Astrocyte of the spinal cord (primary cell): ENCODE measurements around the gene SYTL5.

Source experiments
- DNase-seq: peaks from one replicate; pipeline ENCODE4 v3.0.0; 2011; ENCODE audit warnings: low read depth, low spot score
- H3K4me3 ChIP-seq: 2 replicates; pipeline ENCODE4 v1.5.1; 2011; ENCODE audit warnings: low read depth, mild to moderate bottlenecking, low read length, moderate library complexity
- in situ Hi-C: cut with HindIII; loops from 2 replicates; pipeline ENCODE4 v1.10.0; 2017; ENCODE audit warnings: low sequenced_read_pairs
- TF ChIP-seq, protein P1 (sequence below): IDR thresholded peaks from 2 replicates; pipeline ENCODE4 v1.5.1; 2012; ENCODE audit warnings: low read depth, mild to moderate bottlenecking, low read length, inconsistent platforms

The SYTL5 gene

DNA sequence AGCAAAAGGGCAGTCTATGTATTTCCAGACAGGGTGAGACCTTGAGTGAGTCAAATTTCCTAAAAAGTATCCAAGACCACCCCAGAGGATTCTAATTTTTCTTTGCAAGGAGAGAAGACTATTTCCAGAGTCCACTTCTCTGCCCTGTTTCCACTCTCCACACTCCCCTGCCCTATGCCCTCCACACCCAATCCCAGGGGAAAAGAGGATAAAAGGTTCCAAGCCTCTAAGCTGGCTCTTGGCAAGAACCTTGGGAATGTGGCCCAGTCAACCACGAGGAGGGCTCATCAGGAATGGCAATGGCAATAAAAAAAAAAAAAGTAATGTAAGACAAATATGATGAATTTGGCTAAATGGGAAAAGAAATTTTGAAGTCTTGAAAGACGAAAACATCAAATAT is 148.5 kb downstream of the SYTL5 start:
- TF ChIP-seq, protein P1, sequence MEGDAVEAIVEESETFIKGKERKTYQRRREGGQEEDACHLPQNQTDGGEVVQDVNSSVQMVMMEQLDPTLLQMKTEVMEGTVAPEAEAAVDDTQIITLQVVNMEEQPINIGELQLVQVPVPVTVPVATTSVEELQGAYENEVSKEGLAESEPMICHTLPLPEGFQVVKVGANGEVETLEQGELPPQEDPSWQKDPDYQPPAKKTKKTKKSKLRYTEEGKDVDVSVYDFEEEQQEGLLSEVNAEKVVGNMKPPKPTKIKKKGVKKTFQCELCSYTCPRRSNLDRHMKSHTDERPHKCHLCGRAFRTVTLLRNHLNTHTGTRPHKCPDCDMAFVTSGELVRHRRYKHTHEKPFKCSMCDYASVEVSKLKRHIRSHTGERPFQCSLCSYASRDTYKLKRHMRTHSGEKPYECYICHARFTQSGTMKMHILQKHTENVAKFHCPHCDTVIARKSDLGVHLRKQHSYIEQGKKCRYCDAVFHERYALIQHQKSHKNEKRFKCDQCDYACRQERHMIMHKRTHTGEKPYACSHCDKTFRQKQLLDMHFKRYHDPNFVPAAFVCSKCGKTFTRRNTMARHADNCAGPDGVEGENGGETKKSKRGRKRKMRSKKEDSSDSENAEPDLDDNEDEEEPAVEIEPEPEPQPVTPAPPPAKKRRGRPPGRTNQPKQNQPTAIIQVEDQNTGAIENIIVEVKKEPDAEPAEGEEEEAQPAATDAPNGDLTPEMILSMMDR = no peak
- no peak overlapping the region for H3K4me3 ChIP-seq
- in situ Hi-C loops = no loop called here
- DNase-seq = no peak

DNA sequence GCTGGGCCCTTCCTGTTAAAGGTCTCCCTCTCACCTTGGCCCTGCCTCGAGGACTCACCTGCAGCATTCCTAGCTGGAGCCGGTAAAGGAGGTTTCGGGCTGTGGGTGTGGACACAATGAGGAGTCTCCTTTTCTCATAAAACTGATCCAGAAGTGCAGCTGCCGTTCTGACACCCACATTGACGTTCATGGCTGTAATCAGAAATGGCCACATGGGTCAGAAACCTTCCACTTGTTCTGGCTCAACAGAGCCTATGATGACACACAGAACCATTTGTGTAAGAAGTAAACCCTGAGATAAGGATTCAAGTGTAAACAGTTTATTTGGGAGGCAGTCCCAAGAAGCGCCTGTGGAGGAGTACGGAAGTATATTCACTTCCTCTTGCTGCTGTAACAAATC is 150.5 kb downstream of the SYTL5 start:
- DNase-seq = no peak
- TF ChIP-seq, protein P1 = no peak
- in situ Hi-C loops = no loop called here
- H3K4me3 ChIP-seq = no peak overlapping the region

DNA sequence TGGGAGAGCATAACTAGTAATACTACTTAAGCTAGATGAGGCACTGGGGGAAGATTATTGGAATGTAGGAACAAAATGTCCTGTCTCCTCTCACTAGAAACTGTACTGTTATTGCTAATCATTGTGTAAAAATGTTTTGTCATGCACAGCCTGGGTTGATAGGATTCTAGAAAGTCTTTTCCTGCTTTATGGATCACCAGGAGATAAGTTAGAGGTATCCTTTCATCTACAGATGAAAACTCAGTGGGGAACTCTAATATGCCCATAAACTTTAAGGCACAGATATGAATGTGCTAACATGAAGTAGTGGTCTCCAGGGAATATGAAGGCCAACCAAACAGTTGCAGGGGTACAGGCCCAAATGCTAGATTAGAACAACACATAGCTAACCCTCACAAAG is 156.8 kb downstream of the SYTL5 start:
- no peak overlapping the region for H3K4me3 ChIP-seq
- DNase-seq = no peak
- in situ Hi-C loops = no loop called here
- TF ChIP-seq, protein P1 = no peak

DNA sequence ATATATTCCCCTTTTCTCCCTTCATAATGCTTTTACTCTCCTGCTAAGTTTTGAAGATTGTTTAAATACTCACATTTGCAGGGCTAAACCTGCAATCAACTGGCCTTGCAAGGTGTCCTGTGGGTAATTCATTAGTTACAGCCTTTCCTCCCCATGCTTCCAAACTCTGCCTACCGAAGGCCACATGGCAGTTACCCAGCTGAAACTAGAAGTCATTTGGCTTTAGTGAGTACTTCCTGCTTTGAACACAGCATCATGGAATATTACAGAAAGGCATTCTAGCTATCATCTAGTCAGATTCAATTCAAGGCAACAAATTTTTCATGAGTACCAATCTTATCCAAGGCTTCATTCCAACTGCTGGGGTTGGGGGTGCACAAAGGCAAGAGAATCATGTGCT is 158.7 kb downstream of the SYTL5 start:
- no peak overlapping the region for H3K4me3 ChIP-seq
- in situ Hi-C loops = no loop called here
- no peak for DNase-seq
- TF ChIP-seq, protein P1 = no peak

DNA sequence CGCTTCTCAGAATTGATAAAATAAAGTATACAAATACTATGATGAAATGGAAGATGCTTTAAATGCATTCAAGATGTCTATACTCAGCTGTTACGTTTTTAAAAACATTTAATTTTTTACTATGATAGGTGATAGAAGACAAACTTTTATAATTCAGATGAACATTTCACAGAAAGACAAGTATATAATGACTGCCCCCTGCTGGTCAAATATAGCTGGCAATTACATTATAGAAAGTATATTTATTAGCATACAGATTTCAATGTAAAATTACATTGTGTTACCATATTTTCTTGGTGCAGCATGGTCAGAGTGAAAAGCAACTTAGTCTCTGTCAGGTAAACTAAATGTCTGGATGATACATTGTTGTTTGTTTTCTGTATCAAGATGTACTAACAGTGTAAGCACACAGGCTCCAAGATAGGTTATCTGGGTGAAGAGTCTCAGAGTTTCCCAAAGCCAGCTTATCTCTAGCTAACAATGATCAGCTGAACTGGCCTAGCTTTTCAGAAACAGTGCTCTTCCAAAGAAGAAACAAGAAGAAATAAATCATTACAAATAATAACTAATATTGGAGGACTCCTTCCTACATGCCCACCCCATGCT is 160.2 kb downstream of the SYTL5 start:
- no peak overlapping the region for H3K4me3 ChIP-seq
- DNase-seq = peak; percentile 35
- in situ Hi-C loops = no loop called here
- TF ChIP-seq, protein P1 = peak; percentile 34

DNA sequence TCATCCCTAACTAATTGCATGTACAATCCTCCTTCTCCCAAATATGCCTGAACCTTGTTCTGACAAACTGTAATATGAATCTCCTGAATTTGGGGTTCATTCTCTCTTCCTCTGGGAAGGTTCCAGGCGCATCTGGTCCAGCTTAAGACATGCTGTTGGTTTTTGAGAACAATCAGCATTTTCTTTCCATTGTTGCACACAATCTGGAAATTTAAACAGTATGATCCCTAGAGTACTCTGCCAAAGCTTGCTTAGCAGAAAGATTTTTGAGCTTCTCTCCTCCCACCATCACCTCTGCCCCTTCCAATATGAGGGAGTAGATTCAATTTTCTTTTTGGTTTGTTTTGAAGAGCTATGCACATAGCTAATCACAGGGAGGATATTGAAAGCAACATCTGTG is 164.2 kb downstream of the SYTL5 start:
- in situ Hi-C loops = no loop called here
- TF ChIP-seq, protein P1 = no peak
- no peak overlapping the region for H3K4me3 ChIP-seq
- DNase-seq = no peak

DNA sequence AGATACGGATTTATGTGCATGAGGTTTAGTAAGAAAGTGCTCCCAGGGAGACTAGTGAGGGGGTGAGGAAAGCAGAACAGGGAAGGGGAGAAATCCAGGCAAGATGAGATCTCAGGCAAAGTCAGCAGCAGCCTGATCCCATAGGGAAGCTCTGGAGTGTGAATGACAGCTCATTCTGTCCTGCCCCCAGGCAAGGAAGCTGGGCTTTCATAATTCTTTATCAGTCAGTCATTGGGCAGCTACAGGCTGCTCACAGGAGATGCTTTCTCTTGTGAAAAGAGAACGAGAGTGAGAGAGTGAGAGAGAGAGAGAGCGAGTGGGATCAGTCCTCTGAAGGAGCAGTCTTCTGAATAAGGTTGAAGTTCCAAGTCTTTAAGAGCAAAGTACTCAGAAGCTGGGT is 166.2 kb downstream of the SYTL5 start:
- in situ Hi-C loops = no loop called here
- no peak for DNase-seq
- H3K4me3 ChIP-seq = no peak overlapping the region
- TF ChIP-seq, protein P1 = no peak
